ENCODE data around the gene PKMYT1.
"Not testable (repeated sequence)": the region's sequence is repeated elsewhere in the genome, so short reads cannot be mapped to it uniquely, and the experiment has no call there.

The PKMYT1 gene

GRCh38 chr16:2962334-2963073, 17.7 kb downstream of the PKMYT1 start:
- DNase-seq (ENCODE audit: low read depth in 1 of 2, low spot score in 1 of 2) = no peak

GRCh38 chr16:2960183-2961010, 19.8 kb downstream of the PKMYT1 start:
- DNase-seq (ENCODE audit: low read depth in 1 of 2, low spot score in 1 of 2) = no peak

- no peak for DNase-seq (ENCODE audit: low read depth in 1 of 2, low spot score in 1 of 2)
These were observed 21.0 kb downstream of the PKMYT1 start for GRCh38 chr16:2959206-2959605.

DNA sequence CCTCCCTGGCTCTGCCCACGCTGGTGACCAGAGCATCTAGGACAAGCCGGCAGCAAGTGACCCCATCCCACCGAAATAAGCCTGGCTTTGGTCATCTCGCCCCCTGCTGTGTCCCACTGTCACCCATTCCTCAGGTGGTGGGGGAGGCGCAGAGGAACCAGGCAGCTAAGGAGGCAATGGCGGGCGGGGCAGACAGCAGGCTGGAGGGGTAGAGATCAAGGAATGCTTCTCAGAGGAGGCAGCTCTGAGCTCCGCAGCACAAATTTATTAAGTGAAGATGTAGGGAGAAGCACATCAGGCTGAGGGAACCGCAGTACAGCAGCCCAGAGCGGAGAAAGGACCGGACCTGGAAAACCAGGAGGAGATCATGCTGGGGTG, 23.7 kb downstream of the PKMYT1 start:
- DNase-seq (ENCODE audit: low read depth in 1 of 2, low spot score in 1 of 2) = no peak

DNA sequence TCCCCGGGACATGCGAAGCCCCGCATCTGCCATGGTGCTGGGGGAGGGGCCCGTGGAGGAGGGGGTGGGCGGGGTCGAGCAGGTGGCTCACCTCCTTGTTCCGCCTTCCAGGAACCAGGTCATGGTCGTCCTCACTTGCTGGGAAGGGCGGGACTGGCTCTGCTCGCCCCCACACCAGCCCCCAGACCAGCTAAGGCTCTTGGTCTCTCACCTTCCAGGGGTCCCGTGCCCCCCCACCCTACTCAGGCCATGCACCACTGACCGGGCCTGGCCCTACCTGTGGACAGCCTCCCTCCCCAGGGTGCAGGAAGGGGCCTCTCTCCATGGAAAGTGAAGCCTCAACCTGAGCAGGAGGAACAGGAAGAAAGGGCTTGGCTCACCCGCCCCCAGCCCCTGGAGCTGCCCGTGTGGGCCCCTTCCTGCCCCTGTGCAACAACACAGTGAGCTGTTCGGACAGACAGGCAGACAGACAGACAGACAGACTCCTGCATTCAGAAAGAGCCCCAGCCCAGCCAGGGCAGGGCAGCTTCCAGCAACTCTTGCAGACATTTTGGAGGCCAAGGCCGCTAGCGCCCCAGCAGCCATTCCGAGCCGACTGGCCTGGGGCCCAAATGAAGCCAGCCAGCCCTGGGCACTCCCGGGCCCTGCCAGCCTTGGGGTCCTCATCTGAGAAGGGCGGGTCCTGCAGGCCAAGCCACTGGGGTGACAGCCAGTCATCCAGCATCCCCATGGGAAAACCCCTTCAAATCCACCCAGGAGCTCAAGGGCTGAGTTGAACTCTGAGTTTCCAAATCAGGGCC, 24.3 kb downstream of the PKMYT1 start:
- DNase-seq (ENCODE audit: low read depth in 1 of 2, low spot score in 1 of 2) = no peak

DNA sequence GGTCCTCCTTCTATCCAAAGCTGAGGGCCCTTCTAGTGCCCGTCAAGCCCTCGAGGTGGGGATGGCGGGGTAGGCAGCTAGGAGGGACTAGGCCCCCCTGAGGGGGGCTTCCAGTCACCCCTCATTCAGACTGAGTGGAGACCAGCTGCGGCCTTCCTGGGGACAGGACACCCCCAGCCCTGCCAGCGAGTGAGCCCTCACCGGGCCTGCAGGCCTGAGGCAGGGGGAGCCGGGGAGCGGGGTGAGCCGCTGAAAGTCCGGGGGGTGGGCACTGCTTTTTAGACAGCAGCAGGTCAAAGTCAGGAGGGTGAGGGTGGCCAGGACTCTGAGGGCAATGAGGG, 24.8 kb downstream of the PKMYT1 start:
- DNase-seq (ENCODE audit: low read depth in 1 of 2, low spot score in 1 of 2) = no peak

- DNase-seq (ENCODE audit: low read depth in 1 of 2, low spot score in 1 of 2) = no peak
These were observed 25.4 kb downstream of the PKMYT1 start for GRCh38 chr16:2954656-2955381.

- DNase-seq (ENCODE audit: low read depth in 1 of 2, low spot score in 1 of 2) = no peak
These were observed 26.3 kb downstream of the PKMYT1 start for GRCh38 chr16:2953706-2954627.

- no peak for DNase-seq (ENCODE audit: low read depth in 1 of 2, low spot score in 1 of 2)
These were observed 27.6 kb downstream of the PKMYT1 start for GRCh38 chr16:2952679-2953078.

- no peak for DNase-seq (ENCODE audit: low read depth in 1 of 2, low spot score in 1 of 2)
These were observed 29.5 kb downstream of the PKMYT1 start for GRCh38 chr16:2950773-2951172.

DNA sequence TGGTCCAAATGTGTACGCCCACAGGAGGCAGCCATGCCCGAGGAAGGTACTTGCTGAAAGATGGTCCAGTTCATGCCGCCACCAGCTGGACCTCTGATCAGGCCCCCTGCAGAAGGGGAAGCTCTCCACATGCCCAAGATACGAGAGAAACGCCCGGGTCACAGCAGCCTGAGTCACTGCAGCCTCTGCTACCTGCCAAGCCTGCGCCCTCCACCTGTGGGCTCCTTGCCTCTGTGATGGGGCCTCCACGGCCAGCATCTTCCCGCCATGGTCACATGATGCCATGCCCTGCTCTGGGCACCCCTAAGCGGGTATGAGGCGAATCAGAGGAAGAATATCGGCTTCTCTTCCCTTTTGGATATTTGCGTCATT, 29.9 kb downstream of the PKMYT1 start:
- DNase-seq (ENCODE audit: low read depth in 1 of 2, low spot score in 1 of 2) = no peak

DNA sequence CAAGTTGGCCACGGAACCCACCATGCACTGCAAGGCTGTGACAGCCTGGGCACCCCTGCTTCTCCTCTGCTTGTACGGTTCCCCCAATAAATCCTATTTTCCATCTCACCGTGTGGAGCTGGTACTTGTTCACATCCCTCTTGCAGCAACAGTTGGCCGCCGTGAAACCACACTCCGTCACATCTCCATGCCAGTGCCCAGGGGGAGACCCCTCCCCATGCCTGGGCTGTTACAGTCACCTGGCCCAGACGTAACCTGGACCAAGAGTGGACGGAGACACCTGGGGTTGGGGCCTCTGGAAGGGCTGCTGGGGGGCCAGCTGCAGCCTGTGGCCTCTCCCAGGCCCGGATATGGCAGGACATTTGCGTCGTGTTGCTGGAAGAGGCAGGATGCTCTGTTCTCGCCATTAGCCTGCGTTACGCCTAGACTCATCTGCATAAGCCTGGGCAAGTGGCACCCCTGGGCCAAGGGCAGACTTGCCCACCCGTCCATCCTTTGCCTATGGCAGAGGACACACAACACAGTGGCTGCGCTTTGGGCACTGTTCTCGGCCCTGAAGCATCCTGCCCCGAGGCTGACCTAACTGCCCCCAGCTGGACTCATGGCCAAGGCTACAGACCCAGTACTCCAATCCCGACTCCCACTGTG, 30.4 kb downstream of the PKMYT1 start:
- no peak for DNase-seq (ENCODE audit: low read depth in 1 of 2, low spot score in 1 of 2)

DNA sequence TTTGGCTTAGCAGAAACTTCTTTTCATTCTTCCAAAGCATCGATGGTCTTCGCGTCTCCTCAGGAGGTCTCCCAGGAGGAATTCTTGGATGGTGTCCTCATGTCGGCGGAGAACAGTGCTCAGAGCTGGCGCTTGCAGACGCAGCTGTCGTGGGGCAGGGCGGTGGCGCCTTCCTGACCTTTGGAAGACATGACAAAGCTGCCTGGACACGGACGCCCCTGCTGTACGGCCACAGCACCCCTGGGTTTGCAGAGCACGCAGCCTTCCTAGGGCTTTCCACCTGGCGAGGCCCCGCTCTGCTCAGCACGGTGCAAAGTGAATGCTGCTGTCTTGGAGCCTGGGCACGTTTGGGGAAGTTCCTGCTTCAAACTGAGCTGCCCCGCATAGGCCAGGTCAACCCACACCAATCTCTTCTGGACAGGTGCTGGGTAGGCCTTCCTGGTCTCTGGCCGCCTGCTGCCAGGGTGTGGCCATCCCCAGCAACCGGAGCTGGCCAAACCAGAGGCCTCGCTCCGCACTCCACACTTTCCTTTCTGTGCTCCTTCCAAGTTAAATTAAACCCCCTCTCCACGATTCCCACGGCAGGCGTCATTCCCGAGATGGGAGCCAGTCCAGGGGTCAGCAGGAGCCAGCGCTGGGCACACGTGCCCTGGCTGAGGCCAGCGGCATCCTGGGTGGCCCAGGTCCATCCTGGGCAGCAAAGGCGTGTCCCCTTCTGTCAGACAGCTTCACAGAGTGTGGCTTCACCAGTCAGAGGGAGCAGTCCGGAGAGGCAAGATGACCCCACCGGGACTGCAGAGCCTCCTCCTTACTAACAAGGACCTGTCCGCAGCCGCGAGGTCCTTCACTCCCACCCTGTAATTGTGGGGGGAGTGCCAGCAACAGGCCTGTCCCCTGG, 31.2 kb downstream of the PKMYT1 start:
- DNase-seq (ENCODE audit: low read depth in 1 of 2, low spot score in 1 of 2) = no peak

DNA sequence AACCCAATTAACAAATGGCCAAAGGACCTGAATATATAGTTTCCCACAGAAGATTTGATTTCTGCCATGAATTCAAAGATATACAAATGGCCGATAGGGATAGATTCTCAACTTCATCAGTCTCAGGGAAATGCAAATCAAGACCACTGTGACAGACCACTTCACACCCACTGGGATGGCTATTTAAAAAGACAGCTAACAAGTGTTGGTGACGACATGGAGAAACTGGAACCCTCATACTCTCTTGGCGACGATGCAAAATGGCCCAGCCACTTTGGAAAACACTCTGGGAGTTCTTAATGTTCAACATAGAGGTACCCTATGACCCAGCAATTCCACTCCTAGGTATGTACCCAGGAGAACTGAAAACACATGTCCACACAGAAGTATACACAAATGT, 33.6 kb downstream of the PKMYT1 start:
- no peak for DNase-seq (ENCODE audit: low read depth in 1 of 2, low spot score in 1 of 2)

GRCh38 chr16:2943716-2944115, 36.5 kb downstream of the PKMYT1 start:
- DNase-seq (ENCODE audit: low read depth in 1 of 2, low spot score in 1 of 2) = not testable (repeated sequence)

- no peak for DNase-seq (ENCODE audit: low read depth in 1 of 2, low spot score in 1 of 2)
These were observed 38.2 kb downstream of the PKMYT1 start for GRCh38 chr16:2942045-2942444.

- DNase-seq (ENCODE audit: low read depth in 1 of 2, low spot score in 1 of 2) = no peak
These were observed 40.3 kb downstream of the PKMYT1 start for GRCh38 chr16:2939968-2940367.

- DNase-seq (ENCODE audit: low read depth in 1 of 2, low spot score in 1 of 2) = no peak
These were observed 42.0 kb downstream of the PKMYT1 start for GRCh38 chr16:2938206-2938605.

- DNase-seq (ENCODE audit: low read depth in 1 of 2, low spot score in 1 of 2) = no peak
These were observed 43.1 kb downstream of the PKMYT1 start for GRCh38 chr16:2937170-2937569.

Measured in stimulated activated CD4-positive, alpha-beta T cell treated with anti-CD3 and anti-CD28 coated beads, Interleukin-15, amount 100 ng/mL, for 1 hour (primary cell).